ENCODE data around the gene CD4.
"Not testable (repeated sequence)": the region's sequence is repeated elsewhere in the genome, so short reads cannot be mapped to it uniquely, and the experiment has no call there.

CD4 gene

GRCh38 chr12:6868211-6869048, 79.1 kb downstream of the CD4 start:
- TF ChIP-seq CTCF (IDR thresholded peaks at IDR 0.05; ENCODE audit: borderline replicate concordance, insufficient read depth, low read depth, low read length) = peak; percentile 18; the same call in 1 of the 2 replicates
- peak overlapping the region; percentile 99 for H3K4me3 ChIP-seq (ENCODE audit: low read depth, low read length)

- peak overlapping the region; percentile 99 for H3K4me3 ChIP-seq (ENCODE audit: low read depth, low read length)
- peak; percentile 88 for TF ChIP-seq CTCF (IDR thresholded peaks at IDR 0.05; ENCODE audit: borderline replicate concordance, insufficient read depth, low read depth, low read length)
These were observed 80.0 kb downstream of the CD4 start for GRCh38 chr12:6869049-6870021.

- not testable (repeated sequence) for H3K4me3 ChIP-seq (ENCODE audit: low read depth, low read length)
These were observed 81.0 kb downstream of the CD4 start for GRCh38 chr12:6870304-6870703.
